ENCODE results near the gene LMF1. TPM values are rescaled to one million over a fixed set of nuclear protein-coding genes. Genes with fewer than 3 reads are reported as not detected.

LMF1 gene
- total and polyA plus RNA-seq, 9 of the 15 experiments (the other 6 are each of a cell fraction or from before 2014, with no cell fraction given), result 0.11 to 1.6 (median 0.55) TPM; not detected in 1

DNA sequence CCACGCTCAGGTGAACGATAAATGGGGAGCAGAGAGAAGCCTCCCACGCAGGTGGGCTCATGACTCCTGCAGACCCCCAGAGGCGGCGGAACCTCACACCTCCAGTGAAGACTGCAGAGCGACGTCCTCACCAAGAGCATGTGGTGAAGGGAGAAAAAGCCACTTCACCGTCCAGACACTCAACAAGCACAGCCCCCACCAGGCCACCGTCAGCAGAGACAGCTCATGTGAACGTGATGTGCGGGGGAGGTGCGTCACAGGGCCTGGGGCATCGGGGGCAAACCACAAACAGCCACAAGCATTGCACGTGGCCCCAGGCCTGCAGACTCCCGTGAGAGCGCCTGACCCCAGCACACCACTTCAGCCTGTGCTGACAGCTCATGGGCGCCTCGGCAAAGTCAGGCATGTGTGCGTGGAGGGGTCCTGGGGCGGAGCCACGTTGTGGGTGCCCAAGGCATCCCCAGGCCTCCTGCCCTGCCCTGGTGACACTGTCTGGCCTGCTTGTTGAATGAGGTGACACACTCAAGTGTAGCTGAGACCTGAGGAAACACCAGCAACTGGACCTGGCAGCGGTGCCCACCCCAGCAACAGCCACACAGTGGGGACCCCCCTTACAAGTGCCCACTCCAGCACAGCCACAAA is 19.0 kb downstream of the LMF1 start (continued):
- no peak for TF ChIP-seq NR2C1 (IDR thresholded peaks at IDR 0.05)
- no peak for TF ChIP-seq NR2C1 (tag; IDR thresholded peaks at IDR 0.05)
- TF ChIP-seq CBFB (CRISPR knock-in tag; IDR thresholded peaks at IDR 0.05), result peak; percentile 98
- TF ChIP-seq, protein P1, sequence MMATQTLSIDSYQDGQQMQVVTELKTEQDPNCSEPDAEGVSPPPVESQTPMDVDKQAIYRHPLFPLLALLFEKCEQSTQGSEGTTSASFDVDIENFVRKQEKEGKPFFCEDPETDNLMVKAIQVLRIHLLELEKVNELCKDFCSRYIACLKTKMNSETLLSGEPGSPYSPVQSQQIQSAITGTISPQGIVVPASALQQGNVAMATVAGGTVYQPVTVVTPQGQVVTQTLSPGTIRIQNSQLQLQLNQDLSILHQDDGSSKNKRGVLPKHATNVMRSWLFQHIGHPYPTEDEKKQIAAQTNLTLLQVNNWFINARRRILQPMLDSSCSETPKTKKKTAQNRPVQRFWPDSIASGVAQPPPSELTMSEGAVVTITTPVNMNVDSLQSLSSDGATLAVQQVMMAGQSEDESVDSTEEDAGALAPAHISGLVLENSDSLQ (IDR thresholded peaks at IDR 0.05), result peak; percentile 44; the same call in 1 of the 2 replicates
- TF ChIP-seq SREBF1 (IDR thresholded peaks at IDR 0.05; ENCODE audit: borderline replicate concordance, low read depth, low read length), result no peak
- TF ChIP-seq, protein P2, sequence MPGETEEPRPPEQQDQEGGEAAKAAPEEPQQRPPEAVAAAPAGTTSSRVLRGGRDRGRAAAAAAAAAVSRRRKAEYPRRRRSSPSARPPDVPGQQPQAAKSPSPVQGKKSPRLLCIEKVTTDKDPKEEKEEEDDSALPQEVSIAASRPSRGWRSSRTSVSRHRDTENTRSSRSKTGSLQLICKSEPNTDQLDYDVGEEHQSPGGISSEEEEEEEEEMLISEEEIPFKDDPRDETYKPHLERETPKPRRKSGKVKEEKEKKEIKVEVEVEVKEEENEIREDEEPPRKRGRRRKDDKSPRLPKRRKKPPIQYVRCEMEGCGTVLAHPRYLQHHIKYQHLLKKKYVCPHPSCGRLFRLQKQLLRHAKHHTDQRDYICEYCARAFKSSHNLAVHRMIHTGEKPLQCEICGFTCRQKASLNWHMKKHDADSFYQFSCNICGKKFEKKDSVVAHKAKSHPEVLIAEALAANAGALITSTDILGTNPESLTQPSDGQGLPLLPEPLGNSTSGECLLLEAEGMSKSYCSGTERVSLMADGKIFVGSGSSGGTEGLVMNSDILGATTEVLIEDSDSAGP (CRISPR knock-in tag; IDR thresholded peaks at IDR 0.05), result no peak
- no peak; a peak in 1 of 4 replicates for TF ChIP-seq KDM1A (IDR thresholded peaks at IDR 0.05)
- TF ChIP-seq ELF2 (CRISPR knock-in tag; IDR thresholded peaks at IDR 0.05), result no peak
- TF ChIP-seq, protein P3, sequence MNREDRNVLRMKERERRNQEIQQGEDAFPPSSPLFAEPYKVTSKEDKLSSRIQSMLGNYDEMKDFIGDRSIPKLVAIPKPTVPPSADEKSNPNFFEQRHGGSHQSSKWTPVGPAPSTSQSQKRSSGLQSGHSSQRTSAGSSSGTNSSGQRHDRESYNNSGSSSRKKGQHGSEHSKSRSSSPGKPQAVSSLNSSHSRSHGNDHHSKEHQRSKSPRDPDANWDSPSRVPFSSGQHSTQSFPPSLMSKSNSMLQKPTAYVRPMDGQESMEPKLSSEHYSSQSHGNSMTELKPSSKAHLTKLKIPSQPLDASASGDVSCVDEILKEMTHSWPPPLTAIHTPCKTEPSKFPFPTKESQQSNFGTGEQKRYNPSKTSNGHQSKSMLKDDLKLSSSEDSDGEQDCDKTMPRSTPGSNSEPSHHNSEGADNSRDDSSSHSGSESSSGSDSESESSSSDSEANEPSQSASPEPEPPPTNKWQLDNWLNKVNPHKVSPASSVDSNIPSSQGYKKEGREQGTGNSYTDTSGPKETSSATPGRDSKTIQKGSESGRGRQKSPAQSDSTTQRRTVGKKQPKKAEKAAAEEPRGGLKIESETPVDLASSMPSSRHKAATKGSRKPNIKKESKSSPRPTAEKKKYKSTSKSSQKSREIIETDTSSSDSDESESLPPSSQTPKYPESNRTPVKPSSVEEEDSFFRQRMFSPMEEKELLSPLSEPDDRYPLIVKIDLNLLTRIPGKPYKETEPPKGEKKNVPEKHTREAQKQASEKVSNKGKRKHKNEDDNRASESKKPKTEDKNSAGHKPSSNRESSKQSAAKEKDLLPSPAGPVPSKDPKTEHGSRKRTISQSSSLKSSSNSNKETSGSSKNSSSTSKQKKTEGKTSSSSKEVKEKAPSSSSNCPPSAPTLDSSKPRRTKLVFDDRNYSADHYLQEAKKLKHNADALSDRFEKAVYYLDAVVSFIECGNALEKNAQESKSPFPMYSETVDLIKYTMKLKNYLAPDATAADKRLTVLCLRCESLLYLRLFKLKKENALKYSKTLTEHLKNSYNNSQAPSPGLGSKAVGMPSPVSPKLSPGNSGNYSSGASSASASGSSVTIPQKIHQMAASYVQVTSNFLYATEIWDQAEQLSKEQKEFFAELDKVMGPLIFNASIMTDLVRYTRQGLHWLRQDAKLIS (CRISPR knock-in tag; IDR thresholded peaks at IDR 0.05), result peak; percentile 71; the same call in 1 of the 2 replicates
- no peak; the same call in 1 of the 2 replicates for TF ChIP-seq ZNF175 (CRISPR knock-in tag; IDR thresholded peaks at IDR 0.05; ENCODE audit: low read depth)
- no peak for TF ChIP-seq ZNF3 (CRISPR knock-in tag; IDR thresholded peaks at IDR 0.05)
- TF ChIP-seq, protein P4, sequence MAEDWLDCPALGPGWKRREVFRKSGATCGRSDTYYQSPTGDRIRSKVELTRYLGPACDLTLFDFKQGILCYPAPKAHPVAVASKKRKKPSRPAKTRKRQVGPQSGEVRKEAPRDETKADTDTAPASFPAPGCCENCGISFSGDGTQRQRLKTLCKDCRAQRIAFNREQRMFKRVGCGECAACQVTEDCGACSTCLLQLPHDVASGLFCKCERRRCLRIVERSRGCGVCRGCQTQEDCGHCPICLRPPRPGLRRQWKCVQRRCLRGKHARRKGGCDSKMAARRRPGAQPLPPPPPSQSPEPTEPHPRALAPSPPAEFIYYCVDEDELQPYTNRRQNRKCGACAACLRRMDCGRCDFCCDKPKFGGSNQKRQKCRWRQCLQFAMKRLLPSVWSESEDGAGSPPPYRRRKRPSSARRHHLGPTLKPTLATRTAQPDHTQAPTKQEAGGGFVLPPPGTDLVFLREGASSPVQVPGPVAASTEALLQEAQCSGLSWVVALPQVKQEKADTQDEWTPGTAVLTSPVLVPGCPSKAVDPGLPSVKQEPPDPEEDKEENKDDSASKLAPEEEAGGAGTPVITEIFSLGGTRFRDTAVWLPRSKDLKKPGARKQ (CRISPR knock-in tag; IDR thresholded peaks at IDR 0.05), result no peak
- no peak for TF ChIP-seq ZNF384 (IDR thresholded peaks at IDR 0.05; ENCODE audit: low read depth, low read length)
- TF ChIP-seq PHF20 (IDR thresholded peaks at IDR 0.05; ENCODE audit: partially characterized antibody), result no peak
- no peak for TF ChIP-seq LARP7 (IDR thresholded peaks at IDR 0.05)
- peak; percentile 87 for TF ChIP-seq CREM (IDR thresholded peaks at IDR 0.05; ENCODE audit: low read depth)
- TF ChIP-seq, protein P5, sequence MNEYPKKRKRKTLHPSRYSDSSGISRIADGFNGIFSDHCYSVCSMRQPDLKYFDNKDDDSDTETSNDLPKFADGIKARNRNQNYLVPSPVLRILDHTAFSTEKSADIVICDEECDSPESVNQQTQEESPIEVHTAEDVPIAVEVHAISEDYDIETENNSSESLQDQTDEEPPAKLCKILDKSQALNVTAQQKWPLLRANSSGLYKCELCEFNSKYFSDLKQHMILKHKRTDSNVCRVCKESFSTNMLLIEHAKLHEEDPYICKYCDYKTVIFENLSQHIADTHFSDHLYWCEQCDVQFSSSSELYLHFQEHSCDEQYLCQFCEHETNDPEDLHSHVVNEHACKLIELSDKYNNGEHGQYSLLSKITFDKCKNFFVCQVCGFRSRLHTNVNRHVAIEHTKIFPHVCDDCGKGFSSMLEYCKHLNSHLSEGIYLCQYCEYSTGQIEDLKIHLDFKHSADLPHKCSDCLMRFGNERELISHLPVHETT (CRISPR knock-in tag; conservative IDR thresholded peaks at IDR 0.05 in 1 of 2, IDR thresholded peaks at IDR 0.05 in 1 of 2), result no peak
- peak; percentile 63; the same call in 1 of the 2 replicates for TF ChIP-seq ZNF431 (CRISPR knock-in tag; IDR thresholded peaks at IDR 0.05)

Measured in K562 (cell line).